Bronchial epithelial cell (primary cell): ENCODE results near the gene VPS54. TPM values are rescaled to one million over a fixed set of nuclear protein-coding genes. Genes with fewer than 3 reads are reported as not detected.
"Not testable (repeated sequence)": the region's sequence is repeated elsewhere in the genome, so short reads cannot be mapped to it uniquely, and the experiment has no call there.

Experiments
- DNase-seq: peaks from one replicate; pipeline ENCODE4 v3.0.0-alpha.2; 2010; ENCODE audit warnings: low read depth
- FAIRE-seq: peaks from 2 replicates; lab custom pipeline; 2011; peaks lifted over from hg19 to GRCh38; lab: Jason Lieb, UNC
- H3K27me3 ChIP-seq: 2 replicates; pipeline ENCODE4 v1.5.1; 2011; ENCODE audit warnings: low read length; ENCODE audit not compliant: control insufficient read depth, insufficient read depth
- H3K36me3 ChIP-seq: 2 replicates; pipeline ENCODE4 v1.5.1; 2011; ENCODE audit warnings: low read length; ENCODE audit not compliant: control insufficient read depth, insufficient read depth
- H3K4me3 ChIP-seq: 2 replicates; pipeline ENCODE4 v1.5.1; 2011; ENCODE audit warnings: mild to moderate bottlenecking, low read depth, low read length, control low read depth
- CTCF ChIP-seq: IDR thresholded peaks from 2 replicates; pipeline ENCODE4 v1.5.1; 2011; ENCODE audit warnings: mild to moderate bottlenecking, moderate library complexity, low read length, control low read depth, inconsistent platforms; ENCODE audit not compliant: insufficient read depth, severe bottlenecking
- total RNA-seq: library from RNA; depleted of rRNA; stranded (reverse); fragments of >200 nt; gene quantifications from 2 replicates; pipeline ENCODE4 v1.2.1, GENCODE V29; 2014

VPS54 gene
- total RNA-seq, 1 donor from 2014 or later = 18.2 TPM

- FAIRE-seq (no peak), DNase-seq (no peak)
- TF ChIP-seq CTCF = no peak
- no peaks in the 10 kb centered on the region for H3K36me3 ChIP-seq
- H3K27me3 ChIP-seq = no peaks in the 10 kb centered on the region
- no peak overlapping the region for H3K4me3 ChIP-seq
Observed at GRCh38 chr2:63993871-63994270, 25.4 kb downstream of the VPS54 start.

GRCh38 chr2:63993130-63993584, 26.1 kb downstream of the VPS54 start:
- not testable (repeated sequence) for DNase-seq

GRCh38 chr2:63992061-63992685, 27.1 kb downstream of the VPS54 start:
- TF ChIP-seq CTCF = no peak
- Histone ChIP-seq H3K36me3 (no peaks in the 10 kb centered on the region), H3K27me3 (no peaks in the 10 kb centered on the region), H3K4me3 (no peak overlapping the region)
- DNase-seq (no peak), FAIRE-seq (no peak)

More at GRCh38 chr2:63993130-63993584, 26.1 kb downstream of the VPS54 start:
- H3K27me3 ChIP-seq, FAIRE-seq, H3K36me3 ChIP-seq, H3K4me3 ChIP-seq: not testable (repeated sequence)

GRCh38 chr2:63991173-63991999, 27.8 kb downstream of the VPS54 start:
- H3K4me3 ChIP-seq, FAIRE-seq, H3K27me3 ChIP-seq, H3K36me3 ChIP-seq: not testable (repeated sequence)
- DNase-seq = peak; percentile 24

- no peaks in the 10 kb centered on the region for H3K27me3 ChIP-seq
- FAIRE-seq (no peak), DNase-seq (no peak)
- no peak overlapping the region for H3K4me3 ChIP-seq
- TF ChIP-seq CTCF = no peak
- no peaks in the 10 kb centered on the region for H3K36me3 ChIP-seq
Observed at GRCh38 chr2:63990072-63990471, 29.2 kb downstream of the VPS54 start.

GRCh38 chr2:63988842-63989436, 30.3 kb downstream of the VPS54 start:
- not testable (repeated sequence) for DNase-seq, H3K4me3 ChIP-seq, FAIRE-seq, H3K36me3 ChIP-seq, H3K27me3 ChIP-seq
